ENCODE measurements around the gene COL6A3.
"Not testable (repeated sequence)": the region's sequence is repeated elsewhere in the genome, so short reads cannot be mapped to it uniquely, and the experiment has no call there.

Gene COL6A3

DNA sequence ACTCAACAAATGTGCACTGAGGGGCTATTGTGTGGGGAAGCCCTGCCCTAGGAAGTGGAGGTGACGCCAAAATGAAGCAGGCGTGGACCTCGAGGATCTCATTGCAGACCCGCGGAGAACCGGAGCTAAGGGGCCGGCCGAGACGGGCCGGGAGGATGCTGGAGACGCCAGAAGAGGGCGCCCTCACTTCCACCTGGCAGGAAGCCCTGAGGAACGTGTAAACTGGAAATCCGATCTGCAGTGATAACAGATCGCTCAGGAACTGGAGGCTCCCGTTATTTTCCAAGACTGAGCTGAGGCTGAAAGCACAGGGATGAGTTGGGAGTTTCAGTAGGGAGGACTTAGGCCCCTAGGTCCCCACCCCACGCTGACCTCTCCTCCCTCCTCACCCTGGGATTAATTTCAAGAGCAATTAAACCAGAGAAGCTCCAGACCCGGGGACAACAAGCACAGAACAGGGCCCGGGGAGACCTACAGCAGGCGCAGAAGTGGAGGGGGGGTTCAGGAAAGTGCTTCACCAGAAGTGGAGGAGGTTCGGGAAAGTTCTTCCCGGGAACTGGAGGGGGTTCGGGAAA is 7.7 kb upstream of the COL6A3 start:
- peak in 1 of 2 experiments; percentile 71 for DNase-seq (ENCODE audit: low read depth in 1 of 2, low spot score in 1 of 2)
- in situ Hi-C loops (cut with HindIII; ENCODE audit: low pct_unique_long_range_greater_than_20kb, low sequenced_read_pairs) = no loop called here
- TF ChIP-seq JUND (IDR thresholded peaks at IDR 0.05; ENCODE audit: low read depth) = no peak

DNA sequence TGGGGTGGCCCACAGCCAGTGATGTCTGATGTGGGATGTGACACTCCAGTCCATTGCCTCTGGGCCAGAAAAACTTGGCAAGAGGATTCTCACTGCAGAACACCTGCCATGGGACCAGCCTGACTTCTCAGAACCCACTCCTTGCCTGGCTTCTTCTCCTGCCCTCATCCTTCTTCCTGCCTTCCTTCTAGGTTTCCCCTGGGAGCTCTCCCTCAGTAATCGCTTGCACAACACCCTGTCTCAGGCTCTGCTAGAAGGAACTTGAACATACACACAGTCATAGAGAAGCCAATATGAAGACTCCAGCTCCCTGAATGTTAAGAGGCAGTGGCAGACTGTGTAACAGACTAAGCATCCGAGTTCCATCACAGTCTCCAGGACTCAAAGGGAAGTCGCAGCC is 4.3 kb upstream of the COL6A3 start:
- TF ChIP-seq JUND (IDR thresholded peaks at IDR 0.05; ENCODE audit: low read depth) = no peak
- in situ Hi-C loops (cut with HindIII; ENCODE audit: low pct_unique_long_range_greater_than_20kb, low sequenced_read_pairs) = no loop called here
- no peak for DNase-seq (ENCODE audit: low read depth in 1 of 2, low spot score in 1 of 2)

DNA sequence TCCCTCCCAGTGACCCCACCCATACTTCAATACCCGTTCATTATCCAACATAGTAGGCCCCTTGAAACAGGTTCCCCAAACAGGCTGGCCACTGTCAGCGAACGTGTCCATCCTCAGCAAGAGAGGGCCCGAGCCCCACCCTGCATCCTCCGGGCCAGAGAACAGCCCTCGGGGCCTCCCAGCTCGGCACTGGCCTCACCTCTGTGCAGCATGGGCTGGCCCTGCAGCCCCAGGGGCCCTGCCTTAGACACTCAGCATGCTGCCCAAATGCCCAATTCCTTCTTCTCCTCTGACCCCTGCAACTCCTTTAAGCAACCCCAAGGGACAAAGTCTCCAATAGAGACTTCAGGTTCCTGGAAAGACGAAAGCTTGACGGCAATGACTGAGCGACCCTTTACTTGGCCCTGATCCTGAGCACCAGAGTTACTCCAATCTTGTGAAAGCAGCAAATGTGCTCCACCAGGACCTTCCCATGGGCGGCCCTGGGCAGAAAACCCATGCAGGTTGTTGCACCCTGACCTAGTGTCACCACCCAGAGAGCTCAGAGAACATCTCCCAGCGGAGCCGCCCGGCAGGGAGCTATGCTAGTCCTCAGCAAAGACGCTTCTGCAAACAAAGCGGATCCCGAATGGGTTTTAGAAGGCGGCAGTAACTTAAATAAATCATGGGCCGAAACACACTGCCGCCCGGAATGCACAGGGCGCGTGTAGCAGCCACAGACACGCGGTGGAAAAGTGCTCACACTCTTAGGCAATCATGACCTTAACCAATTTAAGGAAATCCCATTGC is 782 bp downstream of the COL6A3 start:
- in situ Hi-C loops (cut with HindIII; ENCODE audit: low pct_unique_long_range_greater_than_20kb, low sequenced_read_pairs) = no loop called here
- TF ChIP-seq JUND (IDR thresholded peaks at IDR 0.05; ENCODE audit: low read depth) = no peak
- no peak for DNase-seq (ENCODE audit: low read depth in 1 of 2, low spot score in 1 of 2)

DNA sequence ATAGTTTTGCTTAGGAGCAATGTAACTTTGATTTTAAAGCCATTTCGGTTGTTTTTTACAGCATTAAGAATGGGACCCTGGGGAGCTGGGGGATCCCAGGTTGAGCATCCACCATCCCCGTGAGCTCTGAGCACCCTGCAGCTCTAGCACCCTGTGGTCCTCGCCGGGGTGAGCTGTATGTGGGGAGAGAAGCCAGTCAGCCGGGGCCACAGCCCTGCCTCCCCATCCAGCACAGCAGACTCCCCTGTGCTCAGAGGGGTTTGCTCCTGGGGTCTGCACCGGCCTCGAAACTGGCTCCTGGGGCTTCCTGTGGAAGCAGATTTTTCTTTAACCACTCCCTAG is 1.3 kb downstream of the COL6A3 start:
- no peak for DNase-seq (ENCODE audit: low read depth in 1 of 2, low spot score in 1 of 2)
- in situ Hi-C loops (cut with HindIII; ENCODE audit: low pct_unique_long_range_greater_than_20kb, low sequenced_read_pairs) = no loop called here
- no peak for TF ChIP-seq JUND (IDR thresholded peaks at IDR 0.05; ENCODE audit: low read depth)

DNA sequence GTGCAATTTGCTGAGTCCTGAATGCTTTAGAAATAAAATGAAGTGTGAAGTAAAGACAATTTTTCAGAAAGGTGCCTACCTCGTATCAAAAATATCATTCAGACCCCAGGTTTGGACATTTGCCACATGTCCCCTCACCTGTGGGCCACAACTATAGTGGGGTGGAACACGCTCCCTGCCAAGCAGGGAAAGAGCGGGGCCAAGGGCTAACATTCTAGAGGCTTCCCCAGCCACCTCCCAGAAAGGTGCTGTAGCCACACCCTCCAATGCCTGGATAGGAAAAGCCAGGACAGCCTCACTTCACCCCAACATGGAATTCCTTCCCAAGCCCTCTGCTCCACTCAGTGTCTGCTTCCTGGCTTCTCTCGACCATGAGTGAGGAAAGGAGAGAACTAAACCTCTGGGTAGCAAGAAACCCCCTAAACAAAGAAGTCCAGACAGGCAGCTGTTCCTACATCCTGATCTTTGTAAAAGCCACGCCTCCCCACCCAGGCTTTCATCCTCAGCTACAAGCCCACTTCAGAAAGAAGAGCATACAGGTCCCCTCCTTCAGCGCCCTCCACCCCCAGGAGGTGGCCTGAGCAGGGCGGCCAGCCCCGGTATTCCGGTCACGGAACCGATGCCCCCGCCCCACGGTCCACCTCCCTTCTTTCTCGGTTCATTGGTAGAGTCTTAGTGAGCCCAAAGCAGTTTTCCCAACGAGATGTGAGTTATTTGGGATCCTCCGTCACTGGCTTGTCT is 2.1 kb downstream of the COL6A3 start:
- no peak for DNase-seq (ENCODE audit: low read depth in 1 of 2, low spot score in 1 of 2)
- no peak for TF ChIP-seq JUND (IDR thresholded peaks at IDR 0.05; ENCODE audit: low read depth)
- in situ Hi-C loops (cut with HindIII; ENCODE audit: low pct_unique_long_range_greater_than_20kb, low sequenced_read_pairs) = no loop called here

DNA sequence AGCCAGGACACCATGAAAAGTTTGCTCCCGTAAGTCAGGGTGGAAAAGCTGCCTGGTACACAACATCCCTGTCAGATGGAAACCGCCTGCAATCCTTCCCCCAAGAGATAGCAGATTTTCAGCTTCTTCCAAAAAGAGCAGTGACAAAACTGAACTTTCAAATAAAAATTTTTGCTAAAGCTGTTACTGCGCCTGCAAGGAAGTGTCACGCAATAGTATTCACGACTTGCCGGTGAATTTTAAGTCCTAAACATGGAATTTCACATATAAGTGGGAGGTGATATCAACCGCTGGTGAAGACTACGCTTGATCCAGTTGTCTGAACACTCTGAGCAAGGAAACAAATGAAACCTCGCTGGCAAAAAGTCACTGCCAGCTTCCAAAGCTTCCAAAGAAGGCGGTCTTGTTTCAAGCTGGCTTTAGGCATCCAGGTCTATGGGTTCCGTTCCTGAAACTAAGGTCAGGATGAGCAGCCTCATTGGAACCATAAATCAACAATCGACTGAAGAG is 2.8 kb downstream of the COL6A3 start:
- in situ Hi-C loops (cut with HindIII; ENCODE audit: low pct_unique_long_range_greater_than_20kb, low sequenced_read_pairs) = no loop called here
- DNase-seq (ENCODE audit: low read depth in 1 of 2, low spot score in 1 of 2) = no peak
- TF ChIP-seq JUND (IDR thresholded peaks at IDR 0.05; ENCODE audit: low read depth) = no peak

DNA sequence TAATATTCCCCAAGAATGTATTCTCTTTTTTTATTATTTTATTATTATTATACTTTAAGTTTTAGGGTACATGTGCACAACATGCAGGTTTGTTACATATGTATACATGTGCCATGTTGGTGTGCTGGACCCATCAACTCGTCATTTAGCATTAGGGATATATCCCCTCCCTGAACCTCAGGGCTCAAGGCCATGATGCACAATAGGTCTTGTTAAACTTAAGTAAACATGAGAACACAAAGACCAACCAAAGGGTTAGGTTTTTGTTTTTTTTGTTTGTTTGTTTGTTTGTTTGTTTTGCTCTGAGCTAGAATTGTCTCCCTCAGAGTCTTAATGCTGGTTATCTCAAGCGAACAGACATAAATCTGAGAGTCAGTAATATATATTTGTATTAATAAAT is 4.7 kb downstream of the COL6A3 start:
- in situ Hi-C loops (cut with HindIII; ENCODE audit: low pct_unique_long_range_greater_than_20kb, low sequenced_read_pairs); DNase-seq (ENCODE audit: low read depth in 1 of 2, low spot score in 1 of 2): not testable (repeated sequence)

DNA sequence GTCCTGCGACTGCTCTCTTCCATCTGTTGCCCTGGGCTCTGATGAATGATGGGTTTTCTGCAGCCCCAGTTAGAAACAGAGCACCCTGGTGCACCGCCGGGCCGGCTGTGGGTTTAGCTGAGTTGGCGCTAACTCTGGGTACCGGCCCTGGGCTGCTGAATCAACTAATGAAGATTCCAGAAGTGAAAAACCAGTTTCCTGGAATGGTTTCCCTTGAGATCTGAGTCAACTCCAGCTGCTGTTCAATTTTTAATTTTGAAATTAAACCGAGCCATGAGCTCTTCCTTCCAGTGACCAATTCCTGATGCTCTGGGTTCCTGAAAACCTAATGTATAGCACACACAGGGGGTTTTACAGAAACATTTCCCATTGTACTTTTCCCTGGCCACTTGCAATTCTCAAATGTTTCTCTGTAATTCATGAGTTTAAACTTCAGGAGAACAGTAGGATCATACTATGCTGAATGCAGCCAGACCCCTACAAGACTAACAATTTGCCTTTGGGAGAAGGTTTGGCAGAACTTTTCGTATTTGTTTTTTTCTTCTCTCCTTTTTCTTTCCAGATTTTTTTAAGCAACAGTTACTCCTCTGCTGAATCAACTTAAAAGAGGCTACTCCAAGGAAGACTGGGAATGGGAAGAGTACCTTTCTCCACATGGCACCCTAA is 5.5 kb downstream of the COL6A3 start:
- in situ Hi-C loops (cut with HindIII; ENCODE audit: low pct_unique_long_range_greater_than_20kb, low sequenced_read_pairs) = no loop called here
- no peak for TF ChIP-seq JUND (IDR thresholded peaks at IDR 0.05; ENCODE audit: low read depth)
- DNase-seq (ENCODE audit: low read depth in 1 of 2, low spot score in 1 of 2) = no peak

DNA sequence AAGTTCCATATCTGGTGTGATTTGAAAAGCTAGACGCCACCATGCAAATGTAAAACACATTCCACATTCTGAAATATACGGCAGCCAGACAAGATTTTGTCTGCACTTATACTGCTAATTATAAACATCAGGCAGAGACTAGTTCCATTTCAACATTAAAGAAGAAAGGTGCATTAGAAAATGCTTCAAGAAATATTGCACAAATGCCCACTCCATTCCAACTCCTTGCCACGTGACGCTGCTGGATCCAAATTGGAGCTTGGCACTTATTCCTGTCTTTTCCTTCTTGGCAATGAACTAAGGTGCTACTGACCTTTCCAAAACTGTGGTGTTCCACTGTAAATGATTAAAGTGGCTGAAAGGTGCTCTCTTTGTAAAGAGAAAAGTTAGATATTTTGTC is 6.3 kb downstream of the COL6A3 start:
- in situ Hi-C loops (cut with HindIII; ENCODE audit: low pct_unique_long_range_greater_than_20kb, low sequenced_read_pairs) = no loop called here
- TF ChIP-seq JUND (IDR thresholded peaks at IDR 0.05; ENCODE audit: low read depth) = no peak
- no peak for DNase-seq (ENCODE audit: low read depth in 1 of 2, low spot score in 1 of 2)

DNA sequence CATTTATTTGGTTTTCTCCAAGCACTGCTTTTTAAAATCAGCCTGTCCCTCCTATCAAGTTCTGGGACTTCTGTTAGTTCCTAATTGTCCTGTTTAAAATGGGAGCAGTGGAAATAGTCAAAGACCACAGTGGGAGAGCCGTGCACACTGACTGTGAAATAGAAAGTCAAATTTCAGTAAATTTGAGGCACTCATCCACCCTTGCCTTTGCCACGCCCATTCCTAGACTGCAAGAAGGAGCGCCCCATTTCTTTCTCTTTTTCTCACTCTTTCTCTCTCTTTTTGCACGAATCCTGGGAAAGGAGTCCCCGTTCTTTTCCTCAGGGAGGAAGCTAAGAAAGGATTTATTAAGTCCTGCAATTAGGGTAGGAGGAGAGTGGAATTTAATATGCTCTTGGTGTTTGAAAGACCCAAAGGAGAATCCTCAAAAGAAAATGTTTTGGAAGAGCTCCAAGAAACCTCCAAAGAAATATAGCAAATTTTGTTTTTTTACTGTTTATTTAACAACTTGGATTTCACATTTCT is 7.5 kb downstream of the COL6A3 start:
- DNase-seq (ENCODE audit: low read depth in 1 of 2, low spot score in 1 of 2) = no peak
- in situ Hi-C loops (cut with HindIII; ENCODE audit: low pct_unique_long_range_greater_than_20kb, low sequenced_read_pairs) = no loop called here
- no peak for TF ChIP-seq JUND (IDR thresholded peaks at IDR 0.05; ENCODE audit: low read depth)

DNA sequence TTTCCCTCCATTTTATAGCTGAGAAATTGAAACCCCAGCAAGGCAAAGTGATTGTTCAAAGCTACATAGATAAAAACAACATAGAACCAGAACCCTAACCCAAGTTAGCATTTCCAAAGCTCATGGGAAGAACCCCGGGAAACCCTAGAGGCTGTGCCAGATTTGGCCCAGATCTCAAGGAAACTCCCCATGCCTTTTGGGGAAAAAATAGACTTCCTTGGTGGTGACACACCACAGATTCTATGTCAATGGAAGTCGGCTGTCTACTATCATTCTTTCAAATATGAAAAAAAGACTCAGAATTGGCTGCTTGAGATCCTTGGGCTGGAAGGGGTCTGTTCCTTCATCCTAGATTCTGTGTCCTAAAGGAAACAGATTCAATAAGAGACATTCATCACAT is 8.4 kb downstream of the COL6A3 start:
- no peak for TF ChIP-seq JUND (IDR thresholded peaks at IDR 0.05; ENCODE audit: low read depth)
- in situ Hi-C loops (cut with HindIII; ENCODE audit: low pct_unique_long_range_greater_than_20kb, low sequenced_read_pairs) = no loop called here
- DNase-seq (ENCODE audit: low read depth in 1 of 2, low spot score in 1 of 2) = no peak

DNA sequence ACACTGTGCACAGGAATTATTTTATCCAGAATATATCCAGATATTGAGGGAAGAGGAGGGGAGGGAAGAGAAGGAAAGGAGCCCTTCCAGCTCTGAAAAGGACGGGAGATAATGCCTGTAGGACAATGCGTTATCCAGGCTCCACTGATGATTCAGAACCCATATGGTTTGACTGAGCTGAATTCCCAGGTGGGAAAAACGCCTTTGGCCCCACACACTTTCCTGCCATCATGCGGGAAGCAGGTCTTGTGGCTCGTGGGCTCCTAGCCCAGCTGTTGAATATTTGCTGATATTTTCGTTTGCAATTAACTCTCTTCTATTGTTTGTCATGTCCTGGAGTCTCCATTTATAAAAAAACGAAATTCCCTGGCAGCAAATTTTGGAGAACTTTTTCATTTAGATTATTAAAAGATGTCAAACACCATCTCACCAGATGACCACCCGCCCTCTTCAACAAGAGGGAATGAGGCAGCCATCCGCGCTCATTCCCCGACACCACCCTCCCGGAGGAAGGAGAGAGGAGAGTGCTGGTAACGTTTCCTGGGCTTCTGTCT is 8.9 kb downstream of the COL6A3 start:
- no peak for DNase-seq (ENCODE audit: low read depth in 1 of 2, low spot score in 1 of 2)
- no peak for TF ChIP-seq JUND (IDR thresholded peaks at IDR 0.05; ENCODE audit: low read depth)
- in situ Hi-C loops (cut with HindIII; ENCODE audit: low pct_unique_long_range_greater_than_20kb, low sequenced_read_pairs) = no loop called here

Data from T47D (cell line).